ENCODE measurements around the gene NENF.
"Not testable (repeated sequence)": the region's sequence is repeated elsewhere in the genome, so short reads cannot be mapped to it uniquely, and the experiment has no call there.

The NENF gene

GRCh38 chr1:212432661-212433576 is at the start of gene NENF:
NENF (plus strand) TSS chr1:212432920; CDS start chr1:212432944, 24 bp downstream.
- DNase-seq, result peak; percentile 50

- no peak for DNase-seq
These were observed 46.7 kb upstream of the NENF start for GRCh38 chr1:212386029-212386428.

GRCh38 chr1:212388985-212389716 is 43.6 kb upstream of the NENF start:
- no peak for DNase-seq

DNA sequence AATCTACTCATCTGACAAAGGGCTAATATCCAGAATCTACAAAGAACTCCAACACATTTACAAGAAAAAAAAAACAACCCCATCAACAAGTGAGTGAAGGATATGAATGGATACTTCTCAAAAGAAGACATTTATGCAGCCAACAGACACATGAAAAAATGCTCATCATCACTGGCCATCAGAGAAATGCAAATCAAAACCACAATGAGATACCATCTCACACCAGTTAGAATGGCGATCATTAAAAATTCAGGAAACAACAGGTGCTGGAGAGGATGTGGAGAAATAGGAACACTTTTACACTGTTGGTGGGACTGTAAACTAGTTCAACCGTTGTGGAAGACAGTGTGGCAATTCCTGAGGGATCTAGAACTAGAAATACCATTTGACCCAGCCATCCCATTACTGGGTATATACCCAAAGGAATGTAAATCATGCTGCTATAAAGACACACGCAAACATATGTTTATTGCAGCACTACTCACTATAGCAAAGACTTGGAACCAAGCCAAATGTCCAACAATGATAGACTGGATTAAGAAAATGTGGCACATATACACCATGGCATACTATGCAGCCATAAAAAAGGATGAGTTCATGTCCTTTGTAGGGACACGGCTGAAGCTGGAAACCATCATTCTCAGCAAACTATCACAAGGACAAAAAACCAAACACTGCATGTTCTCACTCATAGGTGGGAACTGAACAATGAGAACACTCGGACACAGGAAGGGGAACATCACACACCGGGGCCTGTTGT is 36.9 kb upstream of the NENF start:
- DNase-seq, result not testable (repeated sequence)

- DNase-seq, result no peak
These were observed 36.1 kb upstream of the NENF start for GRCh38 chr1:212396638-212397037.

DNA sequence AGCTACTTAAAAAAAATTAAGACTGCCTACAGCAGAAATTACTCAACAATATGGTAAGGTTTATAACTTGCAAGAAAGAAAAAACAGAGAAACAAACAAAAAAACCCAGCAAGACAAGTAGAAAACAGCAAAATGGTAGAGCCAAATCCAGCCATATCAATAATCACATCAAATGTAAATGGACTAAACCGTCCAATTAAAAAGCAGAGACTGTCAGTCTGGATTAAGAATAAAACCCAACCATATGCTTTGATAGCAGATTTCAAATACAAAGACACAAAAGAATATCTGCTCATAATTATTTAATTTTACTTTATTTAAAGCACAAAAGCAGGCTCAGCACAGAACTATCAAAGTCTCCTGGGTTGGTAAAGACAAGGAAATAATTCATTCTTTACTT is 35.5 kb upstream of the NENF start:
- DNase-seq, result no peak

DNA sequence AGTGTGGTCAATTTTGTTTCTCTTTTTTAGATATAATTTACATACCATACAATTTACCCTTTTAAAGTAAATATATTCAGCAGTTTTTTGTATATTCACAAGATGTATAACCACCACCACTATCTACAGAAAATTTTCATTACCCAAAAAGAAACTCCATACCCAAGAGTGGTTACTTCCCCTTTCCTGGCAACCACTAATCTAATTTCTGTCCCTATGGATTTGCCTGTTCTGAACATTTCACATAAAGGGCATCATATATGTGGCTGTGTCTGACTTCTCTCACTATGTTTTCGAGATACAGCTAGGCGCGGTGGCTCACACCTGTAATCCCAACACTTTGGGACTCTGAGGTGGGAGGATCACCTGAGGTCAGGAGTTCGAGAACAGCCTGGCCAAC is 31.7 kb upstream of the NENF start:
- DNase-seq, result no peak

DNA sequence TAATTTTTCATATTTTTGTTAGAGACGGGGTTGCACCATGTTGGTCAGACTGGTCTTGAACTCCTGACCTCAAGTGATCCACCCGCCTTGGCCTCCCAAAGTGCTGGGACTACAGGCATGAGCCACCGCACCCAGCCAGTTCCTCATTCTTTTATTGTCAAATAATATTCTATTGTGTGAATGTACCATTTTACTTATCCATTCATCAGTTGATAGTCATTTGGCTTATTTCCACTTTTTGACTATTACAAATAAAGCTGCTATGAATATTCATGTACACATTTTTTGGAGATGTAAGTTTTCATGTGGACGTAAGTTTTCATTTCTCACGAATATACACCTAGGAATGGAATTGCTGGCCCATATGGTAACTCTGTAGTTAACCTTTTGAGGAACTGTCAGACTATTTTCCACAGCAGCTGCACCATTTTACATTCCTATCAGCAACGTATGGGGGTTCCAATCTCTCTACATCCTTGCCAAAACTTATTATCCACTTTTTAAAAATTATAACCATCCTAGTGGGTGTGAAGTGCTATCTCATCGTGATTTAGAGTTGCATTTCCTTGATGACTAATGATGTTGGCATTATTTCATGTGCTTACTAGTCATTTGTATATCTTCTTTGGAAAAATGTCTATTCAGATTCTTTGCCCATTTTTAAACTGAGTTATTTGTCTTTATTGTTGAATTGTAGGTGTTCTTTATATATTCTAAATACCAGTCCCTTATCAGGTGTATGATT is 30.7 kb upstream of the NENF start:
- DNase-seq, result no peak

- DNase-seq, result no peak
These were observed 29.9 kb upstream of the NENF start for GRCh38 chr1:212402666-212403321.

GRCh38 chr1:212410231-212410820 is 22.4 kb upstream of the NENF start:
- no peak for DNase-seq

DNA sequence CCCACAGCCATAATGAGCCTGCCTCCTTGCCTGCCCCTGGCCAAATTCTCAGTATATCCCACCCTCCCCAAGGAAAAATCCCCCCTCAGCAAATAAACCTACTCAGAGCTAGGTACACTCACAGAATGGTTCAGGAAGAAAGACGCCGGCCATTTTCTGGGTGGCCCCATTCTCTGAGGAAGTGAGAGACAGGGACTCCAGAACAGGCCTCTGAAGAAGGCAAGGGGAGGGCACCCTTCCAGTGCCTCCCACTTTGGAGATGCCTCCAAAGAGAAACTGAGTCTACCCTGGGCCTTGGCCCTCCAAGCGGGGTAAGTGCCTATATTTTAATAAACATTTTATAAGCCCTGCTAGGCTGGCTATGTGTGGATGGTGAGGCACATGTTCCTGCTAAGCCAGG is 20.3 kb upstream of the NENF start:
- no peak for DNase-seq

- DNase-seq, result no peak
These were observed 18.8 kb upstream of the NENF start for GRCh38 chr1:212413902-212414327.

DNA sequence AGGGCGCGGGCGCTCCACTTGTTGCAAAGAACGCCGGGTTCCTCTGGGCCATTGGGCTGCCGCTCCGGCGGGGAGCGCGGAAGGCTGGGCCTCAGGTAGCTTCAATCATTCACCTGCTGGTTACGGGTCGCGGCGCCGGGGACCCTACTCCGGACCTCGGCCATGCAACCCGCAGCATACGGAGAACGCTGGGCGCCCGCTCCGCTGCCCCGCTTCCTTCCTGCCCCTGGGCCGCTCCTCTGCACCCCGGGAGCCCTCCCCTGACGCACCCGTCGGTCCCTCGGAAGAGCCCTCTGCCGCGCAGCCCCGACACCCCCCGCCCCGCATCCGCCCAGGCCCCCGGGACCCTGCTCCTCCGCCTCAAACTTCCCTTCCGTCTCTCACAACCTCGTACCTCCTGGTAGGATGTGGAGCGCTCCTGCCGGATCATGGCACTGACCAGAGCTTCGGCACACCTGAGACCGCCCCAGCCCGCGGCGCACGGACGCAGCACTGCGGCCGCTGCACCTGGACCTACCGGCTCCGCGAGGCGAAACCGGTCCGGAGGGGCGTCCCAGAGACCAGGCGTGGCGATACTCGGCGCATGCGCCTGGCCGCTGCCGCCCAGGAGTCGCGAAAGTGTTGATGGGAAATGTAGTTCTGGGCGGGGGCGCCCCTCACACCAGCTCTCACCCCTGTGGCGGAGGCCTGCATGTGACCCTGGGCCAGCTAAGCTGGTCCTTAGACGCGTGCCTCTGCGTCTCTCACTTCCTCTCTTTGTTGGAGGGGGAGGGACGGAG is 18.2 kb upstream of the NENF start, which contains the start of gene PACC1:
PACC1 (minus strand) TSS at position 559 of the 779 bp plus-strand sequence; CDS start at position 430, 129 bp downstream.
- DNase-seq, result peak; percentile 87

DNA sequence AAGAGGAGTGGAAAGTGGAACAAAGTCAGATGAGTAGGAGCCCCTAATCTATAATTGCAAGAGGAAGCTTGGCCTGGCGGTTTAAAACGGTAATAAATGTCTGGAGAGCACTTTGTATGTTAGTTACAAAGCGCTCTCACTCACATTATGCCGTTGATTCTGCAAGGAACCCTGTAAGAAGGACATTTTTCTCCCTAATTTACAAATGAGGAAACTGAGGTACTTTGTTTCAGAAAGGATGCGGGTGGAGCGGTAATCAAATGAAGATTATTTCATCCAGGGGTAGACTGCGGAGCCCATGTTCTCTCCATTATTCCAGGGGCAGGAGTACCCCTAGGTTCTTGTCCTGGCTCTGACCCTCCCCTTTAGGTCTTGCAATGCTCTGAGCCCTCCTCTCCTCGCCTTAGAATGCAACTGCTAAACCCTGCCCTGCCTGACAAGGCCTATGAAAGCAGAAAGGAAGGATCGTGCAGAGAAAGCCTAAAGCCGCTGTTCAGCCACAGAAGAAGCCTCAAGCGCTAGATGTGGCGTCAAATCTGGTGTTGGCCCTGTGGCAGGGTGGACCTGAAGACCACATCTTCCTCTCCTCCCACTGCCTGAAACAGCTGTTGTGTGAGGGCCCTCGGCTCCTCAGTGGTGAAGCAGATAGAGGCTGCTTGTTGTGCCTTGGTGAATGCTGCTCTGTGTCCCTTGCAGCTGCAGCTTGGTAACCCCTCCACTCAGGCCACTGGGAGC is 17.4 kb upstream of the NENF start:
- no peak for DNase-seq

- no peak for DNase-seq
These were observed 11.6 kb upstream of the NENF start for GRCh38 chr1:212421165-212421564.

GRCh38 chr1:212423879-212424278 is 8.8 kb upstream of the NENF start:
- DNase-seq, result no peak

DNA sequence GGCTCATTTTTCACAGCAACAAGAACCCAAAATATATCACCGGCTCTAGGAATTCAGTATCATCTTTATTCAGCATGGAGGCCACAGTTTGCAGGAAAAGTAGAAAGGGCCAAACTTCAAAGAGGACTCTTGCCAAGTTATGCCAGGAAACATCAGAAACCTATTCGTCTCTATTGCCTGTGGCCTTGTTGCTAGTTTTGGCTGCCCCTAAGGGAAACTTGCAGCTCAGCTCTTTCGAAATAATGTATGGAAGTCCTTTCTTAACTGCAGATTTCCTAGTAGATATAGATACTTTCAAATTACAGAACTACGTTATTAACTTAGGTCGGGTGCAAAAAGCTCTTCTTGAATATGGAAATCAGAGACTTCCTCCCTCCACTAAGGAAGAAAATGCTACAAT is 4.2 kb upstream of the NENF start:
- no peak for DNase-seq

- no peak for DNase-seq
These were observed 2.3 kb upstream of the NENF start for GRCh38 chr1:212430416-212430815.

DNA sequence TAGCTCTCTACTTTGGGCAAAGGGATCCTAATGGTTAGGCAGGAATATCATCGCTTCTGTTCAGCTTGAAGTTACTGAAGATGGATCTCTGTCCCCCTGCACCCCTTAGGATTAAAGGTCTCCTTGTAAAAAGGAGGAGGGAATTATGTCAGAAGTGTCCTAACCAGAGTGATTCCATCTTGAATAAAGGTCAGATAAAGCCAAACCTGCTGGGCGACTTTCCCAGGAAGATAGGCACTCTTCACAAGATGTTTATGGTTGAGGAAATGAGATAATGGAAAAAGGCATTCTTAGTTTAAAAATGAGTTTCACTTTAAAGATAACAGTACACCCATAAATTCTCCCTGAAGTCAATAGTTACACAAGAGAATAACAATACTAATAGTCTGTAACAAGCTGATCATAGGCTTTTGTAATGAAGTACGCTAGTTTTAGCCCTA is 1.7 kb upstream of the NENF start:
- DNase-seq, result no peak

DNA sequence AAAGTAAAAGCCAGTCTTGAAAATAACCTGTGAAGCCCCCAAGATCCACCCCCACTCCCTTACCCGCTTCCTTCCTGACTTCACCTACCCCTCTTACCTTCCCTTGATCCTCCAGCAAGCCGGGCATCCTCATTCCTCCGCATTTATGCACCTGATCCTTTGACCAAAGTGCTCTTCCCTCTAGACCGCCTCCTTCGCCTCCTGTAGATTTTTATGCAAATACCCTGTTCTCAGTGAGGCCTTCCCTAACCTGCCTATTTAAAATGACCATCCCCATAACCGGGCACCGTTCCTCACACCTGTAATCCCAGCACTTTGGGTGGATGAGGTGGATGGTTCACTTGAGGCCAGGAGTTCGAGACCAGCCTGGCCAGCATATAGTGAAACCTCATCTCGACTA is 1.1 kb upstream of the NENF start:
- DNase-seq, result no peak

All from NK-92 treated with Interleukin-12 subunit alpha and Interleukin-12 subunit beta, amount 100 ng/mL, for 24 hours (cell line).